Dedifferentiated amniotic fluid mesenchymal stem cell (primary cell): ENCODE measurements around the gene SMIM45.
"Not testable (repeated sequence)": the region's sequence is repeated elsewhere in the genome, so short reads cannot be mapped to it uniquely, and the experiment has no call there.

Experiments used
- DNase-seq: peaks from one replicate; pipeline ENCODE4 v3.0.0-alpha.2; 2016; ENCODE audit errors: extremely low spot score

Gene SMIM45

DNA sequence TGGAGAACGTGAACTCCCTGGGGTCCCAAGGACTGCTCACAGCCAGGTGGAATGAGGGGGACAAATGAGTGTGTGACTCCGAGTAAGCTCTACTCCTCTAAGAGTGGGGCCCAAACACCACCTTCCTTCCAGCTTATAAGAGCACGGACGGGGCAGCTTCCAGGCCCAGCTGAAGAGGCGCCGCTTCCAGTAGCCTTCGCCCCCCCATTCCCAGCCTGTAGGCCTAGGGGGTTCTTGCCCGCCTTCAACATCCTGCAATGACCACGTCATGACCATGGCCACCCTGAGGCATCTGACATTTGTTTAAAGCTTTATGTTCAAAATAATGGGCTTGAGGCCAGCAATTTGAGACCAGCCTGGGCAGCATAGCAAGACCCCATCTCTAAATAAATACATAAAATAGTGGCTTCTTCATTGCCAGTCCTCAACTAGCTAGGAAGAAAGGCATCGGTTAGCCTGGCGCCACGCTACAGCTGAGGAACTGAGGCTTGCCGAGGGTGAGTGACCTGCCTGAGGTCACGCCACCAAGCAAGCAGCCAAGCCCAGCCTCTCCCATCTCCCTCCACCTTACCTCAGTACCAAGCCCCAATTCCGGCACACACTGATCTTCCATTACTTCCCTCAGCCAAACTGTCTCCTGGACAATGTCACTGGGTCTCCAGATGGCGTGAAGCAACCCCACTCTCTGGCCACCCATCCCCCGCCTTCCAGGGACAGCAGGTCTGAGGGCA, 17.5 kb upstream of the SMIM45 start:
- DNase-seq, result no peak

DNA sequence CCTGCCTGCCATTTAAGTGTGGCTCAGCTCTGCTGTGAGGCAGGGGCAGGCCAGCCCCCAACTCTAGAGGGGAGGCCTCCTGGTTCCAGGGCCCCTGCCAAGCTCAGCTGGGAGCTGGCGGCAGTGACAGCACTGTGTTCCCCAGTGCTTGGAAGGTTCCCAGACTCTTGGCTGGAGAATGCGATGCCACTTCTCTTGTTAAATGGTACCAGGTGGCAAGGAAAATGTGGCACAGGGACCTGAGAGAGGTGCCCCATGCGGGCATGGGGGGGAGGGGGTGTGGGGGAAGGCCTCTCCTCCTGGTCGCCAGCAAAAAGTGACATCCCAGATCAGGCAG, 17.0 kb upstream of the SMIM45 start:
- DNase-seq, result no peak

DNA sequence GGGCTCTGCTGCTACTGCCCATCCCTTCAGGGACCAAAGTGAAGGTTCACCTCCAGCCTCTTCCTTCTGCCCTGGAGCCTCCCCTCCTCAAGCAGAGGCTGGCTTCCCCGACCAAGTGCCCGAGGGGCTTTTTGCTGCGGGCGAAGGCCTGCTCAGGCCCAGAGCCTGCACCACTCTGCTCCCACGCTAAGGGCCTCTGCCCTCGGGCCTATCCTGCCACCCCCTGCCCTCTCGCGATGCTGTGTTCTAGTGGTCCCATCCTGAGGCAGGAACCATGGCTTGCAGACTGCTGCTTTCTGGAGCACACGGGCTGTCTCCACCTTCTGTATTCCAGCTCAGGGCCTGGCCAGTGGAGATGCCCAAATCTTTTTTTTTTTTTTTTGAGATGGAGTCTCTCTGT, 16.4 kb upstream of the SMIM45 start:
- DNase-seq, result no peak

DNA sequence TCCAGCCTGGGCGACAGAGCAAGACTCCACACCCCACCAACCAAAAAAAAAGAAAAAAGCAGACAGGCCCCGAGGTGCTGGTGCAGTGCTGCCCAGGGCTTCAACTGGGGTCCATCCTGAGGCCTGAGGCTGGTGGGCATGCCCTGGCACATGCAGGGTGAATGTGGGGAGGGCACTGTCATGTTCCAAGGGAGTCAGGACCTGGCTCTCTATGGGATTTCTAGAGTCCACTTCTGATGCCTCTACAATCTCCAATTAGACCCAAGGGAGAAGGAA, 15.1 kb upstream of the SMIM45 start:
- DNase-seq, result no peak

DNA sequence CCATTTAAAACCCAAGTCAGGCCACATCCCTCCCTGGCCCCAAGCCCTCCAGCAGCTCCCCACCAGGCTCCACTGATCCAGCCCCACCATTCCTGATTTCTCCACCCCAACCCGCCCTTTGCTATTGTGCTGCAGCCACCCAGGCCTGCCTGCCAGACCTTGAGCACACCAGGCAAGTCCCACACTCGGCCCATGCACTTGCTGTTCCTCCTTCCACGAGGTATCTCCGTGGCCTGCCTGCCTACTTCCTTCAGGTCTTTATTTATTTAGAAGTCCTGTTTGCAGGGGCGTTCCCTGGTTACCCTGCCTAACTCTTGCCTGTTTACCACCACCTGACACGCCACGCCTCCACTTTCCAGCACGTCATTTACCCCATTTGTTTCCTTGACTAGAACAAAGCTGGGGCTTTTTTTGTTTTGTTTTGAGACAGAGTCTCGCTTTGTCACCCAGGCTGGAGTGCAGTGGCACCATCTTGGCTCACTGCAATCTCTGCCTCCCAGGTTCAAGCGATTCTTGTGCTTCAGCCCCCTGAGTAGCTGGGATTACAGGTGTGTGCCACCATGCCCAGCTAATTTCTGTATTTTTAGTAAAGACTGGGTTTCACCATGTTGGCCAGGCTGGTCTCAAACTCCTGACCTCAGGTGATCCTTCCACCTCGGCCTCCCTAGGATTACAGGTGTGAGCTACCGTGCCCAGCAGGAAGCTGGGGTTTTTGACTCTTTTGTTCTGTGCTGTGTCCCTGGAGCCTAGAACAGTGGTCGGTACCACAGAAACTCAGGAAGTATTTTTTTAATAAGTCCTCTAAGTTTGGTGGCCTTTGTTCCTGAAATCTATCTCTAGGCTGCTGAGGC, 11.7 kb upstream of the SMIM45 start:
- no peak for DNase-seq

DNA sequence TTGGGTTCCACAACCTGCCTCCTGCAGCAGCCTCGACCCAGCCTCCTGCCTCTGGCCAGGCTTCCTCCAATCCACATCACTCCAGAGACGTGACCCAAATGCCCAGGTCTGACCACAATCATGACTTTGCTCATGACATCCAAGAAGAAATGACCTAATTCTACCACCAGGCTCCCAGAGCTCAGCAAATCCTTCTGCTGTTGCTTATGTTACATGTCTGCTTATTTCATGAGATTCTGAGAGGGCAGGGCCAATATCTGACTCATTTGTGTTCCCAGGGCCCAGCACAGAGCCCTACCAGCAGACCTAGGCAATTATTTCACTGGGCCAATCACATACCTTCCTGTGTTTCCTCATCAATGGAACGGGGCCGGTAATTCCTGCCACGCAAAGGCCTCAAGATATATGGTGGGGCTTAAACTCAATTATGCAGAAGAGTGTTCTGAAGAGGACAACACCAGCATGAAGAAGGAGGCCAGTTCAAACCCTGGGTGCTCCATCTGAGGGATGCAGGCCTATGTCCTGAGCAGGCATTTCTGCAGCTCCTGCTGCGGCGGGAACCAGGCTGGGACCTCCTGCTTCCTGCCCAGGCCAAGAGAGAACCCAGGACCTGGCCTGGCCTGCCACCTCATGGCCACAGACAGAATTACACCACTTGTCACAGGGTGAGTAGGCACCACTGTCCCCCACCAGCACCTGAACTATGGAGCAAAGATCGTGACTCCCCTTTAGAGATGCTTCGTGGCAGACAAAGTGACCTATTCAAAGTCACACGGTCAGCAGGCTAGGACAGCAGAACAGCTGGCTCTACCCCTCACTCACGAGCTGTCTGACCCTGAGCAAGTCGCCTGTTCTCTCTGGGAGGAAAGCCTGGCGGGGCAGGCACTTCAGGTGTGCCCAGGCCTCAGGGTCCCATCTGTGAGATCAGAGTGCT, 10.9 kb upstream of the SMIM45 start:
- peak; percentile 81 for DNase-seq

DNA sequence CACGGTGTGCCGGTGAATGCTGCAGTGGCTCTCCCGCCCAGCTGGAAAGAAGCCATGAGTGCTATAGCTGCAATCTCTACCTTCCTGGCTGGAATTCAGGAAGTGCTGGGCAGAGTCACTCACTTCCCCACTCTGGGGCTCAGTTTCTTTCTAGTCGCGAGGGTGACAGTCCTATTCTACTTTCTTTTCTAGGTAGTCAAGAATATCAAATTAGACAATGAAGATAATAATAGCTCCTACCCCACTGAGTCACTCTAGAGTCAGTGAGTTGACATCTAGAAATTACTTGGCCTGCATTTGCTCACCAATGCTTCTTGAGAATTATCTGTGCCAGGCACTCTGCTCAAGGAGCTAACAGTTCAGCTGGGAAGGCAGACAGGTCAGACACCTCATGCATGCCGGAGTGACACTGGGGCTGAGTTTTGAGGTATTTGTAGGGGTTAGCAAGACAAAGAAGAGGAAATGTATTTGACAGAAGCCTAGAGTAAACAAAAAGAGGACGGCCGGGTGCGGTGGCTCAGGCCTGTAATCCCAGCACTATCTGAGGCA, 8.2 kb upstream of the SMIM45 start:
- DNase-seq, result no peak

DNA sequence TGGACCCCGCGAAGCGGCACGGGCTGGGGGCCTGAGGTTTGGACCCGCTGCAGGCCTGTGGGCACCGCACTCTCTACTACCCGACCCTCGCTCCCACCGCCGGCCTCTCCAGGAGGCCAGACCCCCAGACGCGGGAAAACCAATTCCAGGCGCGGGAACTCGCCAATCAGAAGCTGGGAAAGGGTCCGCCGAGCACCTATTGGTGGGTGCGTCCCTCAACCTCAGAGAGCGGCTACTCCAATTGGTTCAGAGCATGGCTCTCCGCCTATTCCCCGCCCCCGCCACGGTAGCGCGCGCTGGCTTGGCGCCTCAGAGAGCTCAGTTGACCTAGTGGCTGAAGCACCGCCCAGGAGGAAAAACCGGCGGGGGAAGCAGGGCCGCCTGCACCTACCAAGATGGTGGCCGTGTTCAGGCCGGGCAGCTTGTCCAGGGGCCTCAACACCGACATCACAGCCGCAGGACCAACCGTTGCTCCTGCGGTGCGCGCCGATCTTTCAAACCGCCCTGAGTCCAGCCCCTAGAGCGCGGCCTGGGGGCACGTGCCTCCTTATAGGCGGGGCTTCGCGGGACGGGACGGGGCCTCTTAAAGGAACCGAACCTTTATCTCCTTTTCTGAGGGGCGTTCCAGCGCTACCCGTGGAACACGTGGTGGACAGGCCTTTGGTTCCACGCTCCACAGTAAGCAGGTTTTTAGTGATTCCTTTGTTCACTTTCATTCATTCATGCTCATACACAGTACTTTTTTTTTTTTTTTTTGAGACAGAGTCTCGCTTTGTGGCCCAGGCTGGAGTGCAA, 5.1 kb upstream of the SMIM45 start, which contains the start of gene CENPM:
Gene CENPM, minus strand, starts transcription at position 524 of the 795 bp plus-strand sequence. Its CDS starts 76 bp downstream, at position 448.
- DNase-seq, result peak; percentile 90

DNA sequence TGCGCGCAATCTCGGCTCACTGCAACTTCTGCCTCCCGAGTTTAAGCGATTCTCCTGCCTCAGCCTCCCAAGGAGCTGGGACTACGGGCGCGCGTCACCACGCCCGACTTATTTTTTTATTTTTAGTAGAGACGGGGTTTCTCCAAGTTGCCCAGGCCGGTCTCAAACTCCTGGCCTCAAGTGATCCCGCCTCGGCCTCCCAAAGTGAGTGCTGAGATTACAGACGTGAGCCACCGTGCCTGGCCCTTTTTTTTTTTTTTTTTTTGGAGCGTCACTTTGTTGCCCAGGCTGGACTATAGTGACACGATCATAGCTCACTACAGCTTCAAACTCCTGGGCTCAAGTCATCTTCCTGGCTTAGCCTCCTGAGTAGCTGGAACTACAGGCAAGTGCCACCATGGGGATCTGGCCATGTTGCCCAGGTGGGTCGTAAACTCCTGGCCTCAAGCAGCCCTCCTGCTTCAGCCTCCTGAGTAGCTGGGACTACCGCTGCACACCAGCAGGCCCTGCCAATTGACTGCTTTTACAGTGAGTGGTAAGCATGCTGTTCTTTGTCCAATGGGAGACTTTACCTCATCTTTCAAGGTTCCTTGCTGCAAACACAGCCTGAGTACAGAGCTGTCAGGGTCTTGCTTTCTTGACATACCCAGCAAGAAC, 4.4 kb upstream of the SMIM45 start:
- DNase-seq, result no peak

DNA sequence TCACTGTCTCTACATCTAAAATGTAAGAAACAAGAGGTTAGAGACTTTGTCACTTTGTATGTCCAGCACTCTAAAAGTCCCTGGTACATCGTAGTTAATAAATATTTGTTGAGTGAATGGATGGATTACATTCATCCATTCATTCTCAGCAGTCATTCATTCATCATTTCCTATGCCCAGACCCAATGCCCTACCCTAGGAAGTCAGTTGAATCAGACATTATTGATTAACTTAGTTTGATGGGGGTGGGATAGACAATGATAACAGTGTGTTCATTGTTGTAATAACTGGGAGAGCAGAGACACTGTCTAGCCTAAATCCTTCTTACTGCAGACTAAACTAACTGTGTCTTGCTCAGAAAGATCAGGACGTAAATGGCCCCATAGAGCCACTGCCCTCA, 3.8 kb upstream of the SMIM45 start:
- DNase-seq, result no peak

DNA sequence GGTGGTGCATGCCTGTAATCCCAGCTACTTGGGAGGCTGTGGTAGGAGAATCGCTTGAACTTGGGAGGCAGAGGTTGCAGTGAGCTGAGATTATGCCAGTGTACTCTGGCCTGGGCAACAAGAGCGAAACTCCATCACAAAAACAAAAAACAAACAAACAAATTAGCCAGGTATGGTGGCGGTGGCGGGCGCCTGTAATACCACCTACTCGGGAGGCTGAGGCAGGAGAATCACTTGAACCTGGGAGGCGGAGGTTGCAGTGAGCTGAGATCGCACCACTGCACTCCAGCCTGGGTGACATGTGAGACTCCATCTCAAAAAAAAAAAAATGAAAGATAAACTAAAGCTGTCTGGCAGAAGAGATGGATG, 3.0 kb upstream of the SMIM45 start:
- DNase-seq, result not testable (repeated sequence)

DNA sequence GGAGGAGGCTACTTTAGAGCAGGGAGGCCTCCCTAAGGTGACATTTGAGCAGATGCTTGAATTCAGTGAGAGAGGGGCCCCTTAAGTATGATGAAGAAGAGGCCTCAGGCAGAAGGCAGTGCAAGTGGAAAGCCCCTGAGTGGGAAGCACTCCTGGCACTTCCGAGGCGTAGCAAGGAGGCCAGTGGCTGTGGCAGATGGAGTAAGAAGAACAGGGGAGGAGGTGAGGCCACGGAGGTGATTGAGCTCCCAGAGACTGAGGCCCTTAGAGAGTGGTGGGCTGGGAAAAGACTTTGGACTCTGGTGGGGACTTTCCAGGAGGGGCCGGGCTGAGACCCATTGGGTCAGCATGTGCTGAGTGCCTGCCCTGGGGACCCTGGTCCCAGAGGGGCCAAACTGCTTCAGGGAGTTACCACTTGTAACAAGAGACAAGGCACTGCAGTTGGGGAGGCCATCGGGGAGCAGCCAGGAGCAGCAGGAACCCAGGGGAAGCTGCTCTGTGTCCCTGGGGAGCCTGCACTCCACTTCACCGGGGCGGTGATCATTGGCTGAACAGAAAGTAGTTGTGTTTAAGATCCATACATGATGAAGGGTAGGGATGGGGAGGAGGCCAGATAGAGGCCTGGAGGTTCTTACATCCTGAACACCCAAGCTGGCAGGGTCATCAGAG, 2.5 kb upstream of the SMIM45 start:
- no peak for DNase-seq

DNA sequence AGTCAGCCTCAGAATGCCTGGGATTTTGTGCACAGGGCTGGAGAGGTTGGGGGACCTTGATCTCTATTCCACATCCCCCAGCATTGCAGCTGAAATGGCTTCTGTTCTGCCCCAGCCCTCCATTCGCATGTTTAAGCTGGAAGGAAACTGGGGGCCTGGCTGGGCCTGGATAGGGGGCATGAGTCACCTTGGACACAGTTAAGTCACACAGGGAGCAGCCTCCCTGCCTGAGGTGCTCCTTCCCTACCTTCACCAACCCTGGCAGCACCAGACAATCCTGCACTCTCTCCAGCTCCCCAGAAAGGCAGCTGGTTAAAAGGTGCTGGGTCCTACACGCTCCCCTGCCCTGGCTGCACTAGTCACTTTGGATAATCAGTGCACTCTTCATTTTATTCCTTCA, 763 bp downstream of the SMIM45 start:
- no peak for DNase-seq

DNA sequence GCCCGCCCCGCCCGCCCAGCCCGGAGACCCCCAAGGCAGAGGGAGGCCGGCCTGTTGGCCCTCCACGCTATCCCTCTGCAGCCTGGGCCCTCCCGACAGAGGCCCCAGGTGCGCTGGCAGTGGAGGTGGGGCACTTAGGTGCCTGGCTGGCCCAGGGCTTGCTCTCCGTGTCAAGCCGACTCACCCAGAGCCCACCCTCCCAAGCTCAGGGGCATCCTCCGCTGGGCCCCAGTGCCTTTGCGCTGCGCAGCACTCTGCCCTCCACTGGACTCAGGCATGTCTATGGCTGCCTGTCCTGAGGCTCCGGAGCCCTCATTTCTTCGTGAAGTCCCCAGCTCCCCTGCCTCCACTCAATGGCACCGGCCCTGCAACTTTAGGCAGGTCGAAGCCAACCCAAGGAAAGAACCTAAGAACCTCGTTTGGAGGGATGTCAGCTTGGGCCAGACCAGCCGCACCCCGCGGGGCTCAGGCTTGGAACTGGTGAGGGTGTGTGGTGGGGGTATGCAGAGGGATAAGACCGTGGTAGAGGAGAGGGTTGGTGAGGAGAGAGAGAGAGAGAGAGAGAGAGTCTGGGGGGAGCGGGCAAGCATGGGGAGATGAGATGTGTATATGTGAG, 6.1 kb downstream of the SMIM45 start:
- no peak for DNase-seq

DNA sequence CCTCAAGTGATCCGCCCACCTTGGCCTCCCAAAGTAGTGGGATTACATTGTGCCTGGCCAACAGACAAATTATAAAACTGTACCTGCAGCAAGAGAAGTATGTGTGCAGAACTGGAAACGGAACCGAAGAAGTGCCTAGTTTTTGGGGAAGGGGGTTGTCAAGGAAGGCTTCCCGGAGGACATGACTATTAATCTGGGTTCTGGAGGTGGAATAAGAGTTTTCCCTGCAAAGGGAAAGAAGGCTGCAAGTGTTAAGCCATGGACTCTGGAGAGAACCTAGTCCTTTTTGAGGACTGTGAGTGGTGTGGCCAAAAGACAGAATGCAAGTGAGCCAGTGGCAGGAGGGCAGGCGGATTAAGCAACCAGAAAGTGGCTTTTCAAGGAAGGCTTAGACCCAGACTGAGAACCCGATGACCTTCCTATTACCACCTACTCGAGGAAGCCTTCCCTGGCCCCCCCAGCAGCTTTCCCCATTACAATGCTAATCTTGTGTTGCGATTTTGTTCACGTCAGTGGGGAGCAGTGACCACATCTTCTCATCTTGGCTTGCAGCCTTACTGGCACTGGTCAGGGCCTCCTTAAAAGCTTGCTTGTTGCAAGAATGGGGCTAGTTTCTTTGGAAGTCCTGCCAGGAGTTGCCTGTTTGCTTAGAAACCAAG, 11.6 kb downstream of the SMIM45 start:
- DNase-seq, result no peak

DNA sequence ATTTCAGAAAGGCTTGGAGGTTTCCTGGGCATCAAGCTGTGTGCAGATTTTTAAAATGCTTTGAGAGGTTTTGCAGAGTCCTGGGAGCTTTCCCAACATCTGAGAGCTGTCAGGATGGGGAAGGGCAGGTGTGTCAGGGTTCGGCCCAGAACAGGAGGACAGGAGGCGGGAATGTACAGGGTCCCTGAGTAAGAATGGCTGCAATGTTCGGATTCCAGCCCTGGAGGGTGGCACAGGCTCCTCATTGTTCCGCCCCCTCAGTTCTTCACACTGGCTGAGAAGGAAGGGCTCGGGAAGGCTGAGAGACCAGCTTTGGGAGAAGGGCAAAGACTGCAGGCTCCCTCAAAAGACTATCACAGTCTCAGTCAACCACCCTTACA, 12.2 kb downstream of the SMIM45 start:
- DNase-seq, result no peak

DNA sequence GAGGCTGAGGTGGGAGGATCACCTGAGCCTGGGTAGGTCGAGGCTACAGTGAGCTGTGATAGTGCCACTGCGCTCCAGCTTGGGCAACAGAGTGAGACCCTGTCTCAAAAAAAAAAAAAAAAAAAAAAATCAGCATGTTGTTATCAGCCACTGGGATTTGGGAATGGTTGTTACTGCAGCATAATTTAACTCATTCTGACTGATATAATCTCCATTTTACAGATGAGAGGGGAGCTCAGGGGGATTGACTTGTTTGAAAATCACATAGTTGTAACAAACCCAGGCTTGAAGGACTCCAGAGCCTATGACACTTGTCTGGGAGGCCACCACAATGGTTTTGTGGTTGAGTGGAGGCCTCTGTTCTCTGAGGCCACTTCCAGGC, 14.3 kb downstream of the SMIM45 start:
- DNase-seq, result no peak

DNA sequence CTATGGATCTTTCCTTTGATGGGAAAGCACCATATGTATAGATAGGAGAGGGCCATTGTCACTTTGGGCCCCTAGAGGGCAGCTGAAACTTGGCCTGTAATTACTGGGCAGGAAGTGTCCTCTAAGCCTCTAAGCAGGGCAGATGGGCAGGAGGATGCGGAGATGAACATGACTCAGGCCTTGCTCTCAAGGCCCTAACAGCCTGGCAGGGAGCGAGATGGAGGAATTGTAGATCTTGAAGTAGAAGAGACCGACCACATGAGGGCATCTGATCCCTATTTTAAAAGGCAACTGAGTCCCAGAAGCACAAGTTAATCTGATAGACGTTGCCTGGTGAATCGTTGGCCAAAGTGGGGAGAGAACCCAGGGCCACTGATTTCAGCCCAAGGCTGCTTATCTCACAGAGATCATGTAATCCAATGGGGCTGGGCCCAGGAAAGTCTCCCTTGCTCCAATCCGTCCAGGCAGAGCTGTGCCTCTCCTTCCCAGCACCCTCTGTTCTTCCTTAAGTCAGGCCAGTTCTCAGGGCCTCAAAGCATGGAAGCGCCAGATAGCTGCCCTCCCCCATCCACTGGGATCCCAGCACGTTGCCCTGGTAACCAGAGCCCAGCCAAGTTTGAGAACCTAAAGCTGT, 14.8 kb downstream of the SMIM45 start:
- DNase-seq, result peak; percentile 93

DNA sequence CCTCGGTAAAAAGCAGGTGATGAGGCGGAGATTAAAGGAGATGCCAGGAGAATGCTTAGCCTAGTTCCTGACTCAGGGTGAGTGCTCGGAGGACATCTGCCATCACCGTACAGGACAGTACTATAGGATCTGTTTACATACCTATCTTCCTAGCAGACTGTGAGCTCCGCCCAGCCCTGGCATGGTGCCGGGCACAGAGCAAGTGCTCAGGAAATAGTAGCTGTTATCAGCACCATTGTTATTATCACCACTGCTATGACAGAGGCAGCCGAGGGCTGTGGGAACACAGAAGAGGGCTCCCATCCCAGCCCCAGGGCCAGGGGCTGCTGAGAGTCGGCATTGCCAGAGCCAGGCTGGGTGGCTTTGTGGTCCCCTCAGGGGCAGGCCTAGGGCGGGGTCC, 16.7 kb downstream of the SMIM45 start:
- DNase-seq, result no peak
